ENCODE results near the gene MSMB.
"Not testable (repeated sequence)": the region's sequence is repeated elsewhere in the genome, so short reads cannot be mapped to it uniquely, and the experiment has no call there.

The MSMB gene

GRCh38 chr10:45997994-45998763 is 47.9 kb downstream of the MSMB start:
- Histone ChIP-seq H3K4me3 (no peak overlapping the region), H3K27ac (no peak overlapping the region)
- TF ChIP-seq CTCF (IDR thresholded peaks at IDR 0.05): no peak
- DNase-seq (ENCODE audit: low spot score): no peak

- DNase-seq (ENCODE audit: low spot score): no peak
- Histone ChIP-seq H3K27ac (no peak overlapping the region), H3K4me3 (no peak overlapping the region)
- no peak for TF ChIP-seq CTCF (IDR thresholded peaks at IDR 0.05)
Observed at GRCh38 chr10:45997557-45997956, 48.5 kb downstream of the MSMB start.

GRCh38 chr10:45985590-45985989 is 60.5 kb downstream of the MSMB start:
- H3K27ac ChIP-seq; H3K4me3 ChIP-seq; DNase-seq (ENCODE audit: low spot score): not testable (repeated sequence)

- not testable (repeated sequence) for DNase-seq (ENCODE audit: low spot score); H3K27ac ChIP-seq; H3K4me3 ChIP-seq
Observed at GRCh38 chr10:45984473-45984872, 61.6 kb downstream of the MSMB start.

GRCh38 chr10:45983538-45984186 is 62.4 kb downstream of the MSMB start:
- not testable (repeated sequence) for DNase-seq (ENCODE audit: low spot score); H3K4me3 ChIP-seq; H3K27ac ChIP-seq
